GM21619 (cell line): ENCODE results near the gene ARL11.

Experiments used
- ATAC-seq: cut with Tn5 transposase; IDR thresholded peaks from one replicate; pipeline ENCODE4 v1.9.1; 2021; ENCODE audit not compliant: unreplicated experiment

Gene ARL11

GRCh38 chr13:49646688-49647087 lies 18.4 kb downstream of the ARL11 start:
- no peak for ATAC-seq

DNA sequence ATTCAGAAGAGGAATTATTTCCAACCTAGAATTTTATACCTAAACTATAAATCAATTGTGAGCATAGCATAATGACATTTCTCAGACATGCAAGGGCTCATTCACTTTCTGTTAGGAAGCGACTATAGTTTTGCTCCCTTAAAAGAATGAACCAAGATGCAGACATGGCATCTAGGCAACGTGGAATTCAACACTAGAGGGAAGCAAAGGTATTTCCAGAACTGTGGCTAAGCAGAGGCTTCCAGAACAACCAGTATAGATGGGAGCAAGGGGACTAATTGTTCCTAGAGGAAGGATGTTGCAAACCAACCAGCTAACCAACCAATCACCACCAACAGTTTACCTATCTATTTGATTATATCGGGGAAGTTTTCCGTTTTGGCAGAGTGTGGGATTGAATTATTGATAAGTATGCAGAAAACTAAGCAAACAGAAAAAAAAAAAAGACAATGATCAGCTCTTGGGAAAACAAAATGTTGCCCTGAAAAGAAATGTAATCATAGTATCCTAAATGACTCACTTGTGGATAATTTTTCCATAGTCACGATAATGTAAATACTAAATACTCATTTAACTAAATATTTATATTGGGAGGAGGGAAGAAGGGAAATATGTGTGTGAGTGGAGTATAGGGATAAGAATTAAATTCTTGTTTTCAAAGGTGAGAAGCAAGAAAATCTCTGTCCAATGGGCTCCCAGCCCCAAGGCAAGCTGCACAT lies 21.1 kb downstream of the ARL11 start:
- ATAC-seq, result no peak

DNA sequence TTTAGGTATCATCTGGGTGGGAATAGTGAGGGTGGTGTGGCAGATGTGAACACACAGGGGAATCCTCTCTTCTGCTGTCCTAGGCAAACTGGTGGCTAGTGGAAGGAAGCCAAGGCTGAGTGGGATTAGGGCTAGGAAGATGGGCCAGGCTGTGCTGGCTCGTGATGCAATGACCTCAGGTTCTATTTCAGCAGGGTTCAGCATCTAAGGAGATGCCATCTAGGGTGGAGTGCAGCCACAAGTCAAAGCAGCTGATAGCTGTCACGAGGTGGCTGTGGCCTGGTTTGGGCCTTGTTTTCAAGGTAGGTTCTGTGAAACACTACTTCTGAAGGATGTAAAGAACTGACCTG lies 21.6 kb downstream of the ARL11 start:
- ATAC-seq, result no peak

GRCh38 chr13:49651570-49652354 lies 23.5 kb downstream of the ARL11 start:
- ATAC-seq, result no peak

DNA sequence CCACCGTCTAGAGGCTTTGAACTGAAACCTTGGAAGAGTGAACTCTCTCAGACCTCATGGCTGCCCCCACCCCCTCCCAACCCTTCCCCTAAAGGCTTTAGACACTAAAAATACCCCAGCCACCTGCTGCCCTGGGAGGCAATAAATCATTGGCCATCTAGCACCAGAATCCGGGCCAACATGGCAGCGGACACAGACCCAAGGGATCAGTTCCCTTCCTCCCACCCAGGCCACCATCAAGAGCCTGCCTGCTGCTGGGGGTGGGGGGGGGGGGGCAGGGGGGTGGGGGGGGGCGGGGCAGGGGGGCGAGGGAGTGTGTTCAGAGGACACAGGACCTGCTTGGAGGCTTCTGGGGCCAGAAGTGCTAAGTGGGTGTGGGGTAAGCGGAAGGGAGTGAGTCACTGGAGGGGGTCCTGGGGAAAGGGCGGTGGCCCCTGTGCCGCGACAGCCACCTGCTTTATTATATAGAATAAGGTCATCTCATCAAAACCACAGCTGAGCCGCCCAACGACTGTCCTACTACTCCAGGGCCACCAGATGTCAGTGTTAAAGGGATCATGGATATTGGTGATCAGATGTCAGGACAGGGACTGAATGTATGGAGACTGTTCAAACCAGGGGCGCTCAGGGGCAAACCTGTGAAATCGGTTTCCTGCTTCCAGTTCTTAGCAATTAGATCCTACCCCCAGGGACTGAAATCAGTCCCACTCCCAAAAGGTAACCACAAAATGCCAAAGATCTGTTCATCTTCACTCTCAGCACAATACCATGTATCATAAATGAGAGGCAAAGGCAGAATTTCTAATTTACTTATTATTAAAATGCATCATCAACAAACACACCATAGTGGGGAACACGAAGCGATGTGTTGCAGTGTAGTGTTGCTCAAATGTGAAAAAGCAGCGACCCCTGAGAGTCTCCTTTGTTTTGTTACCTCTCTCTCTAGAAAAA lies 24.3 kb downstream of the ARL11 start:
- no peak for ATAC-seq

GRCh38 chr13:49653478-49653877 lies 25.2 kb downstream of the ARL11 start:
- ATAC-seq, result no peak

DNA sequence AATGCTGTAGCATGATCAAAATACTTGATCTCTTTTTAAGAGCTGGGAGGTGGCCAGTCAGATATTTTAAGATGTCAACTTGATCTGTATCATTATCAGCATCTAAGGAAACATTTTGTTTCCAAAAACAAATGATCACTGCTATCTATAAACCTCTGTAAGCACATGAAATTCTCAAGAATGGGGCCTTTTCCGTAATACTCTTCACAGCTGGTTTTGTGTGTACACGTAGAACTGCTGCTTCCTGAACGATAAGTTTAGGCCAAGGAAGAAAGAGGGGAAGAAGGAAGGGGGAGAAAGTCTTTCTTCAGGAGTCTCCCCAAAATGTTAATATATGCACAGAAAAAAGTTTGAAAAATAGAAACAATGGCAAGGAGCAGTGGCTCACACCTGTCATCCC lies 25.7 kb downstream of the ARL11 start:
- ATAC-seq, result no peak

- ATAC-seq, result no peak
Measured at GRCh38 chr13:49655906-49656305, 27.6 kb downstream of the ARL11 start.

- ATAC-seq, result no peak
Measured at GRCh38 chr13:49657241-49657641, 28.9 kb downstream of the ARL11 start.

DNA sequence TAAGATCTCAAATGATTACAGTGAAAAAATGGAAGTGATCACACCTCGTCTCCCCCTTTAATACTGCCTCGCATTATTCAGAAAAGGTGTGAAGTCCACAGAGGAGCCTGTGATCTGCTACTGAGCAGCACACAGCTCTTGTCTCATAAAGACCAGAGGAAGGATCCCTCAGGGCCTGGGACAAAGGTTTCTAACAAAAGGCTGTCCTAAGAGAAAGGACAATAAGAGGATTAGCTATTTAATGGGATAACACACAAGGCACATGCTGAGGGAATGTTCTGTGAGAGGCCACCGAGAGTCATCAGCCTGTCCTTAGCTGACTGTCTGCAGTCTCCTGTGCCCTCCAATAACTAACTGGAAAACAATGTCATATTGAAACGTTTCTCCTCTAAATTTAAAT lies 36.3 kb downstream of the ARL11 start:
- ATAC-seq, result no peak

GRCh38 chr13:49667773-49668172 lies 39.5 kb downstream of the ARL11 start:
- no peak for ATAC-seq

DNA sequence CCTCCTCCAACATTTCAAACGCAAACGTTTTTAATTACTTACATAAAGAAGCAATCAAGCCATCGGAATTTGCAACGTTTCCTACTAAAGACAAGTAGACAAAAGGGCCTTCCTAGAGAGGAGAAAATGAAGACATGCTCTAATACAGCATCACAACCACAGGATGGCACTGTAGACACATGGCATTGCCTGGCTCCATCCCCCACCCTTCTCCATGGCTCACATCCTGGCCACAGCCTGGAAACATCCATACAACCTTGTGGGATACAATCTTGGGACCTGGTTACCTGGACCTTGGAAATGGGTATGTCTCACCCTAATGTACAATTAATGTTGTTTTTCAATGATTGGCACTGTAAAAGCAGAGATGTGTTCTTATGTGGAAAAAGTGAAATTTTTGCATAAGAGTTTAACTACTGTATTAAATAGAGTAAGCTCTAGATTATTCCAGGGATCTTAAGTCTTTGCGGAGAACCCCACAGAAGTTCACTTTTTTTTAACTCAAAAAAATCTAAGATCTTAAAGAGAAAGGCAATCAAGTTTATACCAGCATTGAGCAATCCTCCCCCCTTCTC lies 41.5 kb downstream of the ARL11 start:
- peak; percentile 53 for ATAC-seq

GRCh38 chr13:49670828-49671227 lies 42.5 kb downstream of the ARL11 start:
- no peak for ATAC-seq

DNA sequence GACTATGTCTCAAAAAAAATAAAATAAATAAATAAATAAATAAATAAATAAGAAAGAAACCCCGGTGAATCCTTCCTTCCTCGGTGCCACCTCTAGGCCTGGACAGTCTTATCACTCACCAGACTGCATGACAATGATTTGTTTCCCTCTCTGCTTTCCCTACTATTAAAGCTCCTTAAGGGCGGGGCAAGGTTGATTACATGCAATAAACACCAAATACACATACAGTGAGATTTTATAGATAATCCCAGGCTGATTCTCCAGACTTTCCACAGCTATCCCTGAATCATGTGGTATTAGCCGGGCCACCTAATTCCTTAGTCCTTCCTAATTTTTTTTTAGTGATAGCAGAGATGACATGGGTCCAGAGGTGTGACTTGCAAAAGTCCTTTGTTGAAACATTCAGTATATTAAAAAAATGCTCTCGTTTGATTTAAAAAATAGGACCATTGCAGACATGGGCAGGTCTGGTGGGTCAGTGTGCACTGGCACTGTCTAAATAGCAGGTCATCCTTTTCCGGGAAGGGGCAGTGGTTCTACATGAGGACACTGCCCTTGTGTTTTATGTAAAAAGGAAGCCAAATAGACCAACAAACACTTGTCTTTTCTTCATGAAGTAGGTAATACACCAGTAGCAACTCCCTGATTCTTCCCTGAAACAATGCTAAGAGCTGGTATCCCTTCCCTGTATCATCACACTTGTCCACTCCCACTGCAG lies 48.4 kb downstream of the ARL11 start:
- ATAC-seq, result no peak

- no peak for ATAC-seq
Measured at GRCh38 chr13:49678191-49678914, 50.0 kb downstream of the ARL11 start.

- no peak for ATAC-seq
Measured at GRCh38 chr13:49679246-49679645, 50.9 kb downstream of the ARL11 start.

- no peak for ATAC-seq
Measured at GRCh38 chr13:49681842-49682435, 53.6 kb downstream of the ARL11 start.
